NB4 (cell line): Measurements from ENCODE around the gene ANKRA2.

ENCODE experiments used
- DNase-seq: peaks from one replicate; pipeline ENCODE4 v3.0.0; 2010; ENCODE audit warnings: low read depth
- H3K4me3 ChIP-seq: one replicate; pipeline ENCODE4 v1.5.1; 2011; ENCODE audit warnings: mild to moderate bottlenecking, low read depth, low read length, moderate library complexity
- MYC ChIP-seq: IDR thresholded peaks from 2 replicates; pipeline ENCODE4 v1.6.1; 2011; ENCODE audit warnings: low read depth, low read length
- POLR2A ChIP-seq: IDR thresholded peaks from 2 replicates; pipeline ENCODE4 v1.6.1; 2011; ENCODE audit warnings: mild to moderate bottlenecking; ENCODE audit not compliant: insufficient read length; ENCODE audit errors: extremely low read depth
- TF ChIP-seq, protein P1 (sequence below): IDR thresholded peaks from one replicate; pipeline ENCODE4 v1.5.1; 2012; ENCODE audit warnings: low read depth, low read length
- TF ChIP-seq, protein P2 (sequence below): IDR thresholded peaks from 2 replicates; pipeline ENCODE4 v1.6.1; 2011; ENCODE audit warnings: low read depth, low read length

The ANKRA2 gene

DNA sequence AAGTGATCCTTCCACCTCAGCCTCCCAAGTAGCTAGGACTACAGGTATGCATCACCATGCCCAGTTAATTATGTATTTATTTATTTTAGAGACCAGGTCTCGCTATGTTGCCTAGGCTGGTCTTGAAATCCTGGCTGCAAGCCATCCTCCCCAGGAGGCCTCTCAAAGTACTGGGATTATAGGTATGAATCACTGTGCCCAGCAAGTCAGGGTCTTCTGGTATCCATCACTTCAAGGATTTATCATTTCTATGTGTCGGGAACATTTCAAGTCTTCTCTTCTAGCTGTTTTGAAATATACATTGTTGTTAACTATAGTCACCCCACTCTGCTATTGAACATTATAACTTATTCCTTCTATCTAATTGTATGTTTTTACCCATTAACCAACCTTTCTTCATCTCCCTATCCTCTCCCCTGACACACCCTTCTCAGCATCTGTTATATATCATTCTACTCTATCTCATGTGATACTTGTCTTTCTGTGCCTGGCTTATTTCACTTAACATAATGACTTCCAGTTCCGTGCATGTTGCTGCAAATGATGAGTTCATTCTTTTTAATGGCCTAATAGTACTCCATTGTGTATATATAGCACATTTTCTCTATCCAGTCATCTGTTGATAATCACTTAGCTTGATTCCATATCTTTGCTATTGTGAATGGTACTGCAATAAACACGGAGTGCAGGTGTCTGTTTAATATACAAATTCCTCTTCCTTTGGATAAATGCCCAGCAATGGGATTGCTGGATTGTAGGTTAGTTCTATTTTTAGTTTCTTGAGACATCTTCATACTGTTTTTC is 26.5 kb upstream of the ANKRA2 start:
- no peak overlapping the region for H3K4me3 ChIP-seq
- TF ChIP-seq, protein P1, sequence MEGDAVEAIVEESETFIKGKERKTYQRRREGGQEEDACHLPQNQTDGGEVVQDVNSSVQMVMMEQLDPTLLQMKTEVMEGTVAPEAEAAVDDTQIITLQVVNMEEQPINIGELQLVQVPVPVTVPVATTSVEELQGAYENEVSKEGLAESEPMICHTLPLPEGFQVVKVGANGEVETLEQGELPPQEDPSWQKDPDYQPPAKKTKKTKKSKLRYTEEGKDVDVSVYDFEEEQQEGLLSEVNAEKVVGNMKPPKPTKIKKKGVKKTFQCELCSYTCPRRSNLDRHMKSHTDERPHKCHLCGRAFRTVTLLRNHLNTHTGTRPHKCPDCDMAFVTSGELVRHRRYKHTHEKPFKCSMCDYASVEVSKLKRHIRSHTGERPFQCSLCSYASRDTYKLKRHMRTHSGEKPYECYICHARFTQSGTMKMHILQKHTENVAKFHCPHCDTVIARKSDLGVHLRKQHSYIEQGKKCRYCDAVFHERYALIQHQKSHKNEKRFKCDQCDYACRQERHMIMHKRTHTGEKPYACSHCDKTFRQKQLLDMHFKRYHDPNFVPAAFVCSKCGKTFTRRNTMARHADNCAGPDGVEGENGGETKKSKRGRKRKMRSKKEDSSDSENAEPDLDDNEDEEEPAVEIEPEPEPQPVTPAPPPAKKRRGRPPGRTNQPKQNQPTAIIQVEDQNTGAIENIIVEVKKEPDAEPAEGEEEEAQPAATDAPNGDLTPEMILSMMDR: no peak
- TF ChIP-seq POLR2A: no peak
- TF ChIP-seq, protein P2, sequence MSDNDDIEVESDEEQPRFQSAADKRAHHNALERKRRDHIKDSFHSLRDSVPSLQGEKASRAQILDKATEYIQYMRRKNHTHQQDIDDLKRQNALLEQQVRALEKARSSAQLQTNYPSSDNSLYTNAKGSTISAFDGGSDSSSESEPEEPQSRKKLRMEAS: no peak
- no peak for TF ChIP-seq MYC
- DNase-seq: no peak

DNA sequence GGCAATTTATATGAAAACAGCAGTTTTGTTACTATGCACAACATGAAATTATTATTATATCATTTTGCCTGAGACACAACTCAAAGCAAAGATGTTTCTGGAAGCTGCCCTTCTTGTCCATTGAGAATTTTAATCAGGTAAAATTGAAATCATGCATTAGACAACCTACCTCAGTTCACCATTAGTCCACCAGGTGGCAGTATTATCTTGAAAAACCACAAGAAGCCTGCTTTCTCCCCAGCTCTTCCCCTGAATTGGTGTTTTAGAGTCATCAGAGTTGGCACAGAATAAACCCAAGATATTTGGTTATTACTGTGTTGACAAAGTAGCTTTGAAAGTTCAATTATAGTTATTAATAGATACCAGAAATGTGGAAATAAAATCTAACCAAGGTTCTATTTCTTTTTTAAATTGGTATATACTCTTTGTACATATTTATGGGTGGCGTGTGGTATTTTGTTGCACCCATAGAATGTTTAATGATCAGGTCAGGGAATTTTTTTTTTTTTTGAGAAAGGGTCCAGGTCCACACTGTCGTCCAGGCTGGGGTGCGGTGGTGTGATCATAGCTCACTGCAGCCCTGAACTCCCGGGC is 25.8 kb upstream of the ANKRA2 start:
- H3K4me3 ChIP-seq: no peak overlapping the region
- peak; percentile 77 for DNase-seq
- no peak for TF ChIP-seq POLR2A
- TF ChIP-seq, protein P2: no peak
- TF ChIP-seq, protein P1: peak; percentile 40

DNA sequence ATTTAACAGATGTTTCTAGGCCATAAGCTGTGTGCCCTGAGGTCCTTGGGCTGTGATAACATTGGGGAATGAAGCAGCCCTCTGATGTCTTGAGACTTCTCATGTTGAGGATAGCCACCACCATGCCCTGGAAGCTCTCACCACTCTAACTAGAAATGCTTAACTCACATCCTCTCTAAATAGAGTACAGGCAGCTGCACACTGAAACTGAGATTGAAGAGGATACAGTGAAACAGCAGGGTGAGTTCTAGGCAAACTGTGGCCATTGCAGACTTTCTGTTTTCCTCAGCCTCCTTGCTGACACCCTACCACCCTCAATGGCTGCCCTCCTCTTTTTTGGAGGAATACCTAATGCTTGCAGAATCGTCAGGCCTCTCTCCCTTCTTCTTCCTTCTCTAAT is 22.5 kb upstream of the ANKRA2 start:
- no peak for DNase-seq
- TF ChIP-seq MYC (no peak), POLR2A (no peak)
- TF ChIP-seq, protein P1: no peak
- TF ChIP-seq, protein P2: no peak
- H3K4me3 ChIP-seq: no peak overlapping the region

DNA sequence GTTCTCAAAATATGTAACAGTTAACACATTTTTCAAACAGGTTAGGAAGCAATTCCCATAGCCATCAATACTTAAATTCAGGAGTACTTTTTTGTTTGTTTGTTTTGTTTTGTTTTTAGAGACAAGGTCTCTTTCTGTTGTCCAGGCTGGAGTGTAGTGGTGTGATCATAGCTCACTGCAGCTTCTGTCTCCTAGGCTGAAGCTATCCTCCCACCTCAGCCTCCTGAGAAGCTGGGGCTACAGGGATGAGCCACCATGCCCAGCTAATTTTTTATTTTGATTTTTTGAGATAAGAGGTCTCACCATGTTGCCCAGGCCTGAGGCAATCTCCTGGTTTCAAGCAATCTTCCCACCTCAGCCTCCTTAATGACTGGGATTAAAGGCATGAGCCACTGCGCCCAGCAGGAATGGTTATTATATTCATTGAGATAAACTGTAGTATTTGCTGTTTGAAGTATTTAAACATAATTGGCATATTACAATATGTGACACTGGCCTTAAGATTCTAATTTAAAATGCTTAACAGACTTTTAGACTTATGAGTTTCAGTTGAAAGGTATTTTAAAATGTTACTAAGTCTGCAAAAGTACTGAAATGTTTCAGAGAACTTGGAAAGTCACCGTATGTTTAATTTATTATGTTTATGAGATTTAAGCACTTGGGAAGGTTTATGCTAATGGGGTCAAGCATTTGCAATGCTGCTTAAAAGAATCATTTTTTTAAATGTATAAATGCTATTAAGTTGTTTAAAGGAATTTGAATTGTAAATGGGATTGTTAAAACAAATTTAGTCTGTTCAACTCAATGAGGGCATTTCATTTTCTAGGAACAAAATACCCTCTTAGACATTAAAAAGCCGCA is 17.1 kb upstream of the ANKRA2 start:
- TF ChIP-seq MYC: no peak
- TF ChIP-seq, protein P1: no peak
- no peak for TF ChIP-seq POLR2A
- TF ChIP-seq, protein P2: no peak
- H3K4me3 ChIP-seq: no peak overlapping the region
- DNase-seq: no peak

DNA sequence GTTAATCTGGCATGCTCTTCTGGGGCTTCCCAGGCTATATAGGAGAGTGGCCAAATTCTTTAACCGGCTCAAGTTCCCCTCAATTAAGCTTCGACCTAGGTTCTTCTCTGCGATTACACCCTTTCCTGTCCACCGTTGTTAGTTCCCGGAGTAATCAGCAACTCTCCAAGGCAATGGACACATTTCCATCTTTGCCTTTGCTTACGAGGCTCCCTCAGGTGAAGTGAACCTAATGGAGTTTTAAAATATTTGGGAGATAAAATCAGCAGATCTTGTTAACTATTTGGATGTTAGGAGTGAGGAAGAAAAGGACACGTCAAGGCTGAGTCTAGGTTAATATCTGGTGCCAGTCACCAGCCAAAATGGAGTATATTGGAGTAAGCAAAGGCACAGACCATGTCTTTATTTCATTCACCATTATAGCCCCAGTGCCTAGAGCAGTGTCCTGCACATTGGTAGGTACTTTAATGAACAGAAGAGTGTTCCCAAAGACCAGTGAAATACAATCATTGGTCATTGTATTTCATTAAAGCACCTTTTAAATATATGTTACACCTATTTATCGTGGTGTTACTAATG is 619 bp upstream of the ANKRA2 start:
- H3K4me3 ChIP-seq: peak overlapping the region; percentile 100
- TF ChIP-seq, protein P2: no peak
- TF ChIP-seq, protein P1: no peak
- TF ChIP-seq POLR2A (no peak), MYC (no peak)
- DNase-seq: peak; percentile 8
